PFSK-1 (cell line): ENCODE results near the gene ITPR3.

Source experiments
- POLR2AphosphoS5 ChIP-seq: IDR thresholded peaks from 2 replicates; pipeline ENCODE4 v1.6.1; 2012; ENCODE audit warnings: low read depth, mild to moderate bottlenecking, control low read depth, low read length, moderate library complexity
- TAF1 ChIP-seq: IDR thresholded peaks from 2 replicates; pipeline ENCODE4 v1.6.1; 2012; ENCODE audit warnings: low read length, control low read depth, borderline replicate concordance; ENCODE audit not compliant: insufficient read depth
- TF ChIP-seq, protein P1 (sequence below), 2 experiments: IDR thresholded peaks; 2 replicates each; pipeline versions ENCODE4 v1.6.1 to v1.8.0; 2011 to 2012; ENCODE audit warnings: low read depth in 2 of 2, low read length in 2 of 2, control low read depth in 1 of 2, inconsistent platforms in 1 of 2, mild to moderate bottlenecking in 1 of 2, moderate library complexity in 1 of 2; ENCODE audit not compliant: insufficient read depth in 1 of 2

DNA sequence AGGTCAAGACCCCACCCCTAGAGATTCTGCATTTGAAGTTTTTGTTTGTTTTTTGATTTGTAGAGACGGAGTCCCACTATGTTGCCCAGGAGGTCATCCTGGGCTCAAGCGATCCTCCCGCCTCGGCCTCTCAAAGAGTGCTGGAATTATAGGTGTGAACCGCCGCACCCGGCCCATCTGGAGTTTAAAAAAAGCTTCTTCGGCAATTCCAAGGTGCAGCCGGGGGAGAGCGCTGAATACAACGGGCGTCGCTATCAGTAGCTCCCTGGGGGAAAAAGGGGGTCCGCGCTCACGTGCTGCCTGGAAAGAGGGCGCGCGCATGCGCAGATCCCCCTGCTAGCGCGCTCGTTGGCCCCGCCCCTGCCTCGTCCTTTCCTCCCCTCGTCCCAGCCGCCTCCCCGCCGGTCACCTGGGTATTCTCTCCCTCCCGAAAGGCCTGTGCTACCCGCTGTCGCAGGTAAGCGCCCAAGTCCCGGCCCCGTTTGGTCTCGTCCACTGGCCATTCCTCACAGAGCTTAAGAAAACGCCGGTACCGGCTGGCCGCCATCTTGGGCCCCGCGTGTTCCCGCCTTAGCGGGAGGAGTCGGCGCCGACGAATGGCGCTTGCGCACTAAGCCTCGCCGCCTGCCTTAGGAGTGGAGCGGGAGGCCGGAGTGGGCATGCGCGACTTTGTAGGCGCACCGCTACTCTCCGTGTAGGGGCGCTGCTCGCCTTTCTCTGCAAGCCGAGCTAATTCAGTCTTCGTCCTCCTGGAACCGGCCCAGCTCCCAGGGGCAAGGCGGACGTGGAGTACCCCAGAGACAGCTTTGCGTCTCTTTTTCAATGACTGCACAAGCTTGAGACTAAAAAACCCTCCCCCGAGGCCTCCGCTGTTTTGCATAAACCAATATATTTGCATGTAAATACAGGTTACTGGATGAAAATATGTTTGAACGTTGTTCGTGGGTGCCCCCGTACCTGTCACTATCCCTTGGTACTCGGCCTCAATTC lies 90.3 kb downstream of the ITPR3 start, which contains the start of gene UQCC2:
- TF ChIP-seq POLR2AphosphoS5: peak; percentile 99
- TF ChIP-seq TAF1: peak; percentile 98
- TF ChIP-seq, protein P1, sequence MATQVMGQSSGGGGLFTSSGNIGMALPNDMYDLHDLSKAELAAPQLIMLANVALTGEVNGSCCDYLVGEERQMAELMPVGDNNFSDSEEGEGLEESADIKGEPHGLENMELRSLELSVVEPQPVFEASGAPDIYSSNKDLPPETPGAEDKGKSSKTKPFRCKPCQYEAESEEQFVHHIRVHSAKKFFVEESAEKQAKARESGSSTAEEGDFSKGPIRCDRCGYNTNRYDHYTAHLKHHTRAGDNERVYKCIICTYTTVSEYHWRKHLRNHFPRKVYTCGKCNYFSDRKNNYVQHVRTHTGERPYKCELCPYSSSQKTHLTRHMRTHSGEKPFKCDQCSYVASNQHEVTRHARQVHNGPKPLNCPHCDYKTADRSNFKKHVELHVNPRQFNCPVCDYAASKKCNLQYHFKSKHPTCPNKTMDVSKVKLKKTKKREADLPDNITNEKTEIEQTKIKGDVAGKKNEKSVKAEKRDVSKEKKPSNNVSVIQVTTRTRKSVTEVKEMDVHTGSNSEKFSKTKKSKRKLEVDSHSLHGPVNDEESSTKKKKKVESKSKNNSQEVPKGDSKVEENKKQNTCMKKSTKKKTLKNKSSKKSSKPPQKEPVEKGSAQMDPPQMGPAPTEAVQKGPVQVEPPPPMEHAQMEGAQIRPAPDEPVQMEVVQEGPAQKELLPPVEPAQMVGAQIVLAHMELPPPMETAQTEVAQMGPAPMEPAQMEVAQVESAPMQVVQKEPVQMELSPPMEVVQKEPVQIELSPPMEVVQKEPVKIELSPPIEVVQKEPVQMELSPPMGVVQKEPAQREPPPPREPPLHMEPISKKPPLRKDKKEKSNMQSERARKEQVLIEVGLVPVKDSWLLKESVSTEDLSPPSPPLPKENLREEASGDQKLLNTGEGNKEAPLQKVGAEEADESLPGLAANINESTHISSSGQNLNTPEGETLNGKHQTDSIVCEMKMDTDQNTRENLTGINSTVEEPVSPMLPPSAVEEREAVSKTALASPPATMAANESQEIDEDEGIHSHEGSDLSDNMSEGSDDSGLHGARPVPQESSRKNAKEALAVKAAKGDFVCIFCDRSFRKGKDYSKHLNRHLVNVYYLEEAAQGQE (IDR thresholded peaks at IDR 0.05; ENCODE audit: insufficient read depth in 1 of 2, low read depth in 2 of 2, low read length in 2 of 2): peak in 1 of 2 experiments; percentile 45; a peak in 1 of 4 replicates
